Ureter (tissue), 1 donor: Measurements from ENCODE around the gene SLC9A4. TPM values are rescaled to one million over a fixed set of nuclear protein-coding genes. Genes with fewer than 3 reads are reported as not detected.

ENCODE experiments used
- DNase-seq: peaks from one replicate; pipeline ENCODE4 v3.0.0-alpha.2; 2020; ENCODE audit warnings: low spot score
- total RNA-seq: library from RNA; stranded (reverse); gene quantifications from one replicate; pipeline ENCODE4 v1.2.4, GENCODE V29; 2023
- donor health status: DM: yes; HTN: yes; CAD: no.

The SLC9A4 gene
- total RNA-seq, 1 donor from 2014 or later, result 23.5 TPM

DNA sequence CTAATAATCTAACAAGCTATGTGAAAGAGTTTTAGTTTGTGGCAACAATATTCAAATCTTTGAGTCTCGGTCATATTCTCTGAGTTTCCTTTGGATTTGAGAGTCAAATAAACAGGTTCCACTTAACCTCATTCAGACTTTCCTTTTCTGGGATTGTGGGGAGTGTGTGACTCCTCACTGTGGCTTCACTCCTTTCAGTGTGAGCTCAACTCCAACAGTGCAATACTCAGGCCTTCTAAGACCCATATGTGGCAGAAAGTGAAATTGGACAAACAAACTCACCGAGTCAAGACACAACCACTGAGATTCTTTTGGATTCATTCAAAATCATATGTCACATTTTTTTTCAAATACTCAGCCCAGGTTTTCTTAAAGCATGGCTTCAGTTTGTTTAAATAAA, 25.4 kb downstream of the SLC9A4 start:
- DNase-seq, result no peak

DNA sequence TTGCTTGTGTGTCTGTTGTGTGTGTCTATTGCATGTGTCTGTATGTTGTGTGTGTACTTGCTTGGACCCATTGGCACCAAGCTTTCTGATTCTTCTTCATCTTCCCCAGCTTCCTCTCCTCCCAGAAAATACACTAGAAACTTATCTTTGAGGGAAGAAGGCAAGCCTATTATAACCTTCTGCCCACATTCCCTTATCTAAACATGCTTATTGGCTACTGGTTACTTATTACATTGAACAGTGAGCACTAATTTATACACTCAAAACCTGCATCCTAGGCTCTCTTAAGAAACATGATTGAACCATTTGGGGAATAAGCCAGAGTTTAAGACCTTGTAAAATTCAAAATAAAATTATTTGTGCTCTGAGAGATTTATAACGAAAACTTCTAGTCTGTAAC, 26.5 kb downstream of the SLC9A4 start:
- no peak for DNase-seq

DNA sequence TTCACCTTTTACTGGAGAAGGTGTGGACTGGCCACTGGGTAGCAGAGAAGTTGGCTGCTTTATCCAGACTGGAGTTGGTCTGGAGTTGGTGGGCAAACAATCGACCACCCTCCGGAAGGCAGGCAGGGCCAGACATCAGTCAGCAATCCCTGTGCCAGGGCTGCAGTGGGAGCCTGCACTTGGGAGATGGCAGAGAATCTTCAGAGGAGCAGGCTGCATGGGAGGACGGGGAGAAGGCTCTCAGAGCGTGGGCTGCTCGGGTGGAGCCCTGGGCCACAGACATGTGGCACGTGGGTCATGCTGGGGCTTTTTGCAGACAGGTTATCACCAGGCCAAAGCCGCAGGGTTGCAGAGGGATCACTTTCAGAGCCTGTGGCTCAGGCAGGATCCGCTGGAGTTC, 29.6 kb downstream of the SLC9A4 start:
- DNase-seq, result no peak

DNA sequence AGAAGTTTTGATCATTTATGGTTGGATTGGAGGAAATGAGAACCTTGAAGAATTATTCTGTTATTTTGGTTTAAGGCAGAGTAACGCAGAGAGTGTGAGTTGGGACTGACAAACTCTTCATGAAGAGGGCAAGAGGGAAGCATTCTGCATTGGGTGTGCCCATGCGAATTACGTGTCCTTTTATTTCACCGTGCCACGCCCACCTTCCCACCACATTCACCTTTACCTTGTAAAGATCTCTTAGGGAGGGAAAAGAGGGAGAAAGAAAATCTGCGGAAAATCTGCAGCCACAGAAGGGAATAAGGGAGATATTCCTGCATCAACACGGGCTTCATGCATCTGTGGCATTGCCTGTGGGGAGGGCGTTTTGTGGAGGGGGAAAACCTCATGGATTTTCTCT, 31.8 kb downstream of the SLC9A4 start:
- no peak for DNase-seq

DNA sequence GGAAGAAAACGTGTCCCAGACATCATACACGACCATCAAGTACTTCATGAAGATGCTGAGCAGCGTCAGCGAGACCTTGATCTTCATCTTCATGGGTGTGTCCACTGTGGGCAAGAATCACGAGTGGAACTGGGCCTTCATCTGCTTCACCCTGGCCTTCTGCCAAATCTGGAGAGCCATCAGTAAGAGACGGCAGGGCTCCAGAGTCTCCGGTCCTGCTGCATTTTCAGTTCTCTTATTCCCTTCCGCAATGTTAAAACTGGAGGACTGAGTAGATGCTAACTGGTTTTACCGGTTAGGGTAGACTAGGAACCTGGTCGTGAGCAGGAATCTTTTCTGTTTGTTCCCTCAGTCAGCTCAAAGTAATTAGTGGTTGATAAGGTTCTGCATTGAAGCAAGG, 32.3 kb downstream of the SLC9A4 start:
- DNase-seq, result peak; percentile 78

DNA sequence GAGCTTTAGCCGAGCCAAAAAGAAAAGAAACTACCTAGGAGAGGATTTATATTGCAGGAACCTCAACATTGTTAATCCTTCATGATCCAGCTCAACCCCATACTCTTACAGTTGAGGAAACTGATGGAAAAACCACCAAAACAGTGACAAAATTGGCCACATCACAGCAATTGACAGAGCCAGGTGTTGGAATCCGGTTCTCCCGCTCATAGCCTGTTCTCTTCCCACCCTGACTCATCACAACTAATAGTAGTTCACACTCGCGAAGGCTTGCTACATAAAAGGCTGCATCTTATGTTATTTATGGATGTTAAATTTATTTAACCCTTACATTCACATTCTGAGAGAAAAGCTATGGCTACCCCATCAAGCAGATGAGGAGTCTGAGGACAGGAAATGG, 33.7 kb downstream of the SLC9A4 start:
- DNase-seq, result no peak

DNA sequence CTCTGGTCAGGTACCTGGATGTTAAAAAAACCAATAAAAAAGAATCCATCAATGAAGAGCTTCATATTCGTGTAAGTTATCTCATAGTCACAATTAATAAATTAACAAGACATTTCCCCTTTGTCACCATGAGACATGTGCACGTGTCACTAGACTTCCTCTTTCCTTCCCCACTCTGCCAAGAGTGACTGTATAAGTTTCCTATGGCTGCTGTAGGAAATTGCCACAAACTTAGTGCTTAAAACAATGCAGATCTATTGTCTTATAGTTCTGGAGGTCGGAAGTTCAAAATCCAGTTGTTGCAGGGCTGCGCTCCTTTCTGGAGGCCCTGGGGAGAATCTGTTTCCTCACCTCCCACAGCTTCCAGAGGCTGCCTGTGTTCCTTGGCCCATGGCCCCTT, 35.8 kb downstream of the SLC9A4 start:
- DNase-seq, result no peak

DNA sequence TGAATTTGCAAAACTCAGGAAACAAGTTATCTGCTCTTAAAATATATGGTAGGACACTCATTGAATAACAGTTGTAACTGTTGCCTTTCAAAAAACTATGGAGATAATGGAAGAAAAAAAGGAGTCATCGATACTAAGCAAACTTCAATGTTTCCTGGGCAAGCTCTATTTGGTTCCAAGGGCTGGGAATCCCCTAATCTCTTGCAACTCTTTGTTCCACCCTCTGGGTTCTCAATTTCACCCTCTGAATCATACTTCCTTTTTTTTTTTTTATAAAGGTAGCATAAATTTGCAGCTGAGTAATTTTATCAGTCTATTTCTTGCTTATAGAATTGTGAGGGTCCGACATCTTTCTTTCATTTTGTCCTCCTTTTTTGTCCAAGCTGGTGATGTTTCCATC, 36.7 kb downstream of the SLC9A4 start:
- no peak for DNase-seq

DNA sequence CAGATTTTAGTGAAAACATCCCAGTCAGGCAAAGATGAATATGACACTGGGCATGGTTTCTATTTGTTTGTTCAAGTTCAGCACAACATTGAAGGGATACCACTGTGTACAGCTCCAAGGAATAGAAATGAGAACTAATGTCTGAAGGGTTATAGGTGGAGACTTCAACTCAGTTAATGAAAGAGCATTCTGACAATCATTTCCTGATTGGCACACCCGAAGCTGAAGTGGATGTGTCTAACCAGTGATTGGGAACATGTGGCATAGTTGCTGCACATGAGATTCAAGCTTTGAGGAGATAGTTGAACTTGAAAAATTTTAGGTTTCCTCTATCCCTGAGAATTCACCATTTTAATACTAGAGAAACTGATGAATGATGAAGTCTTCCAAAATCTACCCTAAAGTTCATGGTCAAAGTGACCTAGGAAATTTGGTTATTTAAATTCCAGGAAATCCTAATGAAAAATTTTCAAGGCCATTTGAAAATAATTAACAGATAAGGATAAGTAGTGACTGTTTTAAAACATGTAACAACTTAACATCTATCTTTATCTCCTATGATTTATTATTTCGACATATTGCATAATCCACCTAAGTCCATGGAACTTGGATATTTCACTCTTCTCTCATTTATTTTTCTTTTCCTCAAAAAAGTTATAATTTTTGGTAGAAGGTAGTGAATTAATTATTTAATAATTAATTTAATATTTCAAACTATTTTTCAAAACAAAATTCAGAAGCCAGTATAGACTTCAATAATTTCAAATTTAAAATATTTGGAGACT, 38.0 kb downstream of the SLC9A4 start:
- DNase-seq, result no peak

DNA sequence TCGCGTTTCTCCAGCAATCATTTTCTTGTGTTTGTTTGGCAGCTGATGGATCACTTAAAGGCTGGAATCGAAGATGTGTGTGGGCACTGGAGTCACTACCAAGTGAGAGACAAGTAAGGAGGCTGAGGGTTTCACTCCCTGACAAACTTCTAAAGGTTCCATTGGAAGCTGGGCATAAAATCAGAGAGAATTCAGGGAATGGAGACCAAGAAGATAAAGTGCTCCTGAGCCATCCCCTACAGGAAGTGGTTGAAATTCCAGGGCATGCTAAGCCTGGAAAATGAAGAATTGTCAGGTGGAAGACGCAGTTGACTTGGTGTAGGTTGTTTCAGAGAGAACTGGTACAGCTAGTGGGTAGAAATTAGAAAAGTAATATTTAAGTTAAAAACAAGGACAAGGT, 39.1 kb downstream of the SLC9A4 start:
- DNase-seq, result no peak

DNA sequence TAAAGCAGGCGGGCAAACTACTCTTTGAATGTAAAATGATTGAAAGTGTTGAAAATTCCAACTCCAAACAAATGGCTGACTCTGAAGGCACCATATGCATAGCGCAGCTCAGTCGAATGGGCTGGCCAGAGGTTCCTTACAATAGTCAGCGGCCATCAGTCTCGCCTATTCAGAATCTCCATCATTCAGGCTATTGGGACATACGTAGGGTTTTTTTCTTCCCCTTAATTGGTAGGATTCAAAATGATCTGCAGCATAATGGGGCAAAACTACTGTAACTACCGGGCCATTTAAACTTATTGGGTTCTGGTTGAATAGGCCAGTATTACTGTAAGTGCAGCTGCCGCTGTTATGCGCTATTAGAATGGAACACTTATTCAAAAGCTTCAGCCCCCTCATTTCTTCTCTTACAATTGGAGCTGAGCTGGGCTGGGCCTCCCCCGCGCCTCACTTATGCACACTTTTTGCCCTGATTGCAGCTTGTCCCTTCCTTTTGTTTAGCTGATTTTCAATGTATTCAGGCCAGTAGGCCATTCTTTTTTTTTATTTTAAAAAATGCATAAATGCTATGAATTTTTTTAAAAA, 40.4 kb downstream of the SLC9A4 start:
- no peak for DNase-seq

DNA sequence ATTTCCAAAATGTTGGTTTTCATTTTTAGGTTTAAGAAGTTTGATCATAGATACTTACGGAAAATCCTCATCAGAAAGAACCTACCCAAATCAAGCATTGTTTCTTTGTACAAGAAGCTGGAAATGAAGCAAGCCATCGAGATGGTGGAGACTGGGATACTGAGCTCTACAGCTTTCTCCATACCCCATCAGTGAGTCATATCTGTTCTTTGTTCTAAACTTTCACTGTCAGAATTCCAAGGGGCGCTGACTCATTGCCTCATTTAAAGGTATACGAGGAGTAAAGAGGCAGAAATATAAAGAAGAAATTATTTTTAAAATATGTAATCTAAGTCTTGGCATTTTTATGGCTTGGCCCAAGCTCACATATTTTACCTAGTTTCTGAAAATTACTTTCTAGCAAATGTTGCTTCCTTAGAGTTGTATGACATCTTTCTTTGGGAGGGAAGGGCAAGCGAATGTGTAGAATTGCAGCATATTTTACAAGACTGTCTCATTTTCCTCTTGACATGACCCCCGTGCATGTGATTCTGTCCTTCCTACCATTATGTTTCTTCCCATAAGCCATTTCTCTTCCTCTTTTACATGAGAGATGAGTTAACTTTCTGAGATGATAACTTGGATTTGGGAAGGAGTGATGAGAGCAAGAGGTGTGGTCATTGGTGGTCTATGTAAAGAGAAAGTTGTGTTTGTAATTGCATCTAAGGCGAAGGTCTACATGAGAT, 41.2 kb downstream of the SLC9A4 start:
- no peak for DNase-seq

DNA sequence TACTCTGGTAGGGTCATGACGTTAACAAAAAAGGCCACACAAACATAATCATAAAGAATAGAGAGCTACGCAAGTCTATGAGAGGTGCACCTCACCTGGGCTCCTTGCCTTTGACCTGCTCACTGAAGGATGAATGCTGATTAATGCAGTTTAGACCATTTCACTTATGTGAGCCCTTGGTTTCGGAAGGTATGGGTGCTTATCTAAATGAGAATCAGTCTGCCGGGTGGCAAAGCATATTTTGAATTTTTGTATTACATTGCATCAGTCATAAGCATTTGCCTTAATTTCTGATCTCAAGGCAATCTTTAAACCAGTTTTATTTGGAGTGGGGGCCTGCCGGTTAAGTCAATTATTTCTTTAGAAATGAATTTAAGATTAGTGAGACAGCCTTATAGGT, 42.8 kb downstream of the SLC9A4 start:
- DNase-seq, result no peak

DNA sequence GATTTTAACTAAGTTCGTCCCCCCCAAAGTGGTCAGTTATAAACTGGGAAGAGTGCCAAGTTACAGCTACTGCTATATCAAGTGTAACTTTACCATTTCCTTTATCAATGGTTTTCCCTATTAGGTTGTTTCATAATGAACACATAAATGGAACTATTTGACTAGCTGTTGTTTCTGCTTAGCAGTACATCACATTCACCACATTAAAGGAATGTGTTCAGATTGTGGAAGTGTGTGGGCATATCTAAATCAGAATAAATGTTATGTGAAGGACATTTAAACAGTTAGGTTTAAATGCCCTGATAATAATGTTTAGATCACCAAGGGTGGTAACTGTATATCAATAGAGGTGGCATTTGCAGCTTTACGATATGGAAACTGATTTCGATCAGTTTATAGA, 45.1 kb downstream of the SLC9A4 start:
- no peak for DNase-seq

DNA sequence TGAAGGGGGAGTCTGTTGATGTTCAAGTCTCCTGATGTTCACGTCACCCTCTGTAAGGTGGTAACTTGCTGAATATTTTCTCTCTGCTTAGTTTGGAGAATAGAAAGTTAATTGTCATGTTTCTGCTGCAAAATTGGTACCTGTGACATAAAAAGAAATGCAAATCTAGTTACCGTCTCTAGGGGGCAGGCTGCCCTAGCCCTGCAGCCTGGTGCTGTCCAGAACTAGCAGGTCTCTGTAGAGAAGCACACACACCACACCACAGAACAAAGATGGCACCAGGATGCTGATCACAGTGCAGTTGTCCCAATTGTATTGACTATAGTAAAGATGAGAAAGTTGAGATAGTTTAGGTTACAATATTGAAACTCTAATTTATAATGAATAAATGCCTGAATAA, 47.0 kb downstream of the SLC9A4 start:
- no peak for DNase-seq

DNA sequence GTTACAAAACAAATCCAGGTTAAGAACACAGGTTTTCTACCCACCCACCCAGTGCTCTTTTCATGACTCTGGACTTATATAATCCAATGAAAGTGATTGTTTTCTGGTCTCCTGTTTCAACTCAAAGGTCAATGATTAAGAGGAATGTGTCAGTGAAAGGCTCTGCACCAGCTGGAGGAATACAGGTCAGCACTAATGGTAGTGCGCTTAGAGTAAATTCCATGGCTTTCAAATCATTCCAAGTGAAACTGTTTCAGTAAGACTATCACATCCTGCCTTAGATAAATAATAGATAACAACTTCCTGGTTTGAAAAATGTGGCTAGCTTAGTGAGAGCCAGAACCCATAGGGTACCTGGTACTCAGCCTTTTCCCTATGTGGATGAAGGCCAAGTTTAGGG, 47.8 kb downstream of the SLC9A4 start:
- DNase-seq, result no peak

DNA sequence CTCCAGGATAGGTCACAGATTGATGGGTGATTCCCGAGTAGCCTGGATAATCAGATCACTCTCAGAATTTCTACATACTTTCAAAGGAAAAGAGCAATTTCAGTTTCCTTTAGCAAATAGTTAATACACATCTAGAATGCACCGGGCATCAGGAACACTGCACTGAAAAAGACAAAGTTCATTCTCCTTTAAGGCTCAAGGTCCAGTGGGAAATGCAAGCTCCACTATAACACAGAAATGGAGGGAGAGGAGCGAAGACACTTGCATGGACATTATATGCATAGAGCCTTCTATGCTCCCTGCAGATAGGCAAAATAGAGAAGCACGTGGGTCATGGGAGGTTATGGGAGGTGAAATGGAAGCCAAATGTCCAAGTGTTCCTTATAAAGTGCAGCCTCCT, 49.1 kb downstream of the SLC9A4 start:
- DNase-seq, result no peak

DNA sequence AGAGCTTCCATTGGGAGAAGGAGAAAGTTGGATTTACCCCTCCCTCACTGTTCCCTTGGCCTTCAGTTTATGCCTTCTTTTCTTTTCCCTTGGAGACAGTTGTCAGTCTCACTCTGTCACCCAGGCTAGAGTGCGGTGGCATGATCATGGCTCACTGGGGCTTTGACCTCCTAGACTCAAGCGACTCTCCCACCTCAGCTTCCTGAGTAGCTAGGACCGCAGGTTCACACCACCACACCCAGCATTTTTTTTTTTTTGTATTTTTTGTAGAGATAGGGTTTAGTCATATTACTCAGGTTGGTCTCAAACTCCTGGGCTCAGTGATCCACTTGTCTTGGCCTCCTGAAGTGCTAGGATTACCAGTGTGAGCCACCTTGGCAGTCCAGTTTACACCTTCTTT, 49.9 kb downstream of the SLC9A4 start:
- DNase-seq, result no peak

DNA sequence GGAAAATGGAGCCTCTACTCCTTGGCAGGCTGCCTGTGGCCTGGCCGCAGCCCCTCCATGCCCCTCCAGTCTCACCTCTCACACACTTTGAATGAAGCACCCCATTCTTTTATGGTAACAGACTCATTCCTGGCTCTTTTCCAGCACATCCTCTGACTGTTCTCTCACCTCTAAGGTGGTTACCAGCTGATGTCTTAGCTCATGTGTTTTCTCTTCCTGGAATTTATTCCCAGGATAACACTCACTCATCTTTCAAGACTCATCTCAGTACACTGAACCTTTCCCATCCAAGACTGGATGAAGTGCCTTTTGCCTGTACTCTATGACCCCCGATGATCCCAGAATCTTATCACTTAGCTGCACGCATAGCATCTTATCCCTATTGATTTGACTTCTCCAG, 50.6 kb downstream of the SLC9A4 start:
- DNase-seq, result no peak

DNA sequence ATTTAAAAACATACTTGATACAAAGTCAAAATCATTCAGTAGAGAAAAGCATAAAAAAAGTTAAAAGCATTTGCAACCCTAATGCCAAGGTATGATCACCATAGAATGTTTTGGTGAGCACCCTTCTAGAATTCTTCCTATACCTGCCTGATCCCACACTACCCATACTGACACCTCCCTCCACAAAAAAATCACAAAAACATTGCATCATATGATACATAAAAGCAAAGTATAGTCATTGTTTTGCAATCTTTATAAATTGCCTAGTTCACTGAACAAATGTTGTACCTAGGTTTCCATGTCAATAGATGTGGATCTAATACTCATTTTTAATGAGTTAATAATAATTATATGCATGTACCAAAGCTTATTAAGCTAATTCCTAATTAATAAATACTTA, 54.1 kb downstream of the SLC9A4 start:
- DNase-seq, result no peak

DNA sequence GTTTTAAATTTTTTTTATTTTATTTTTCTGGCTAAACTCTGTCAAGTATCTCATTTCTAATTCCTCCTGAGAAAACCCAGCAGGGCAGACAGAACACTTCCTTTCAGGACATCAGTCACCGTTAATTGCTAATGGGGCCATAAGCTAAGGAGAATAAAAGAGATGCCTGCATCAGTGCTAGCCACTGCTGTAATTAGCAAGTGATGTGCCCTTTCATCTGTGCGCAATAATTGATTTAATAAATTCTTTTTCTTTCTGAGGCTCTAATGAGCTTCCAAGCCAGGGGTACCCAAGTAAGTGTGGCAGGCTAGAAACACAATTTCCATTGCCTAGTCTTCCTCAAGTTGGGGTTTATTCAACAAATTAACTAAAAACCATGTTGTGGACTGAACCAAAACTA, 65.5 kb downstream of the SLC9A4 start:
- DNase-seq, result no peak

DNA sequence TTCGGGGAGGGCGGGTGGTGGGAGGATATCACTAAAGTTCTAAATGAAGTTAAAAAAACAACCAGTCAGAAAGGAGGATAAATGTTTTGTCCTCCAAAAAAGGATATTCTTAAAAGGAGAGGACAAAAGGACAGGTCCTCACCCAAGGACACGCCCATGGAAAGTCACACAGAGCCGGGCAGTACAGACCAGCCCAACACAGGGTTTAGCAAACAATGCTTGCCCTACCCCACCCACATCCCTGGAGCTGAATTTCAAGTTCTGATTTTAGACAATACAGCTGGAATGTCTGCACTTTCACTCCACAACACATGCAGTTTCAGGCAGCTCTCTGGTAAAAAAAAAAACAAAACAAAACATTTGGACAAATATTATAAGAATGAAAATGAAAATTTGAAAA, 67.9 kb downstream of the SLC9A4 start:
- peak; percentile 72 for DNase-seq

DNA sequence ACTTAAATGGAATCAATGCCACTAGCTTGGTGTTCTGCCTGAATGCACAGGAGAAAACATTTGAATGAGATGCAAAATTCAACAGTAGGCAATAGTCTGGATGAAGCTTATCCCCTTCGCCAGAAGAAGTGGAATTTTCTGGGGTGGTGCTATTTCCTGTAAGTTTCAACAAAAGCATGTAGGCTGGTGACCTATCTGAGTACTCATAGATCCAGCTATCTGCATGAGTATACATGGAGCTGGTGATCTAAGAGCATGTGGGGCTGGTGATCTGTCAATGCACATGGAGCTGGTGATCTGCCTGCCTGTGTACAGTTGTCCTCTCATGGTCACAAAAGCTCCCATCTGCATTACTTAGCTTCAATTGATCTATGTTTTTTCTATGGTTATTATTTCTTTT, 71.2 kb downstream of the SLC9A4 start:
- no peak for DNase-seq
